GM19438 (cell line): ENCODE measurements around the gene PLCG1.

Experiments used
- ATAC-seq: cut with Tn5 transposase; IDR thresholded peaks from one replicate; pipeline ENCODE4 v1.9.1; 2021; ENCODE audit warnings: low read depth; ENCODE audit not compliant: unreplicated experiment

PLCG1 gene

GRCh38 chr20:41176711-41177552, 39.6 kb downstream of the PLCG1 start:
- ATAC-seq, result no peak

- no peak for ATAC-seq
These were observed 40.3 kb downstream of the PLCG1 start for GRCh38 chr20:41177636-41178035.

- no peak for ATAC-seq
These were observed 41.2 kb downstream of the PLCG1 start for GRCh38 chr20:41178495-41178894.

- no peak for ATAC-seq
These were observed 41.6 kb downstream of the PLCG1 start for GRCh38 chr20:41178904-41179432.

- no peak for ATAC-seq
These were observed 42.6 kb downstream of the PLCG1 start for GRCh38 chr20:41179961-41180360.

- ATAC-seq, result no peak
These were observed 43.4 kb downstream of the PLCG1 start for GRCh38 chr20:41180599-41181333.

GRCh38 chr20:41181567-41181966, 44.2 kb downstream of the PLCG1 start:
- ATAC-seq, result no peak

GRCh38 chr20:41182296-41183212, 45.2 kb downstream of the PLCG1 start:
- ATAC-seq, result no peak

- no peak for ATAC-seq
These were observed 46.0 kb downstream of the PLCG1 start for GRCh38 chr20:41183391-41183790.

- no peak for ATAC-seq
These were observed 46.5 kb downstream of the PLCG1 start for GRCh38 chr20:41183831-41184230.

- no peak for ATAC-seq
These were observed 47.8 kb downstream of the PLCG1 start for GRCh38 chr20:41185013-41185757.

- ATAC-seq, result no peak
These were observed 50.3 kb downstream of the PLCG1 start for GRCh38 chr20:41187668-41188067.

- ATAC-seq, result no peak
These were observed 54.5 kb downstream of the PLCG1 start for GRCh38 chr20:41191562-41192500.

GRCh38 chr20:41192575-41192974, 55.2 kb downstream of the PLCG1 start:
- ATAC-seq, result no peak

- ATAC-seq, result no peak
These were observed 59.4 kb downstream of the PLCG1 start for GRCh38 chr20:41196653-41197225.

GRCh38 chr20:41198443-41198842, 61.1 kb downstream of the PLCG1 start:
- no peak for ATAC-seq

- no peak for ATAC-seq
These were observed 63.3 kb downstream of the PLCG1 start for GRCh38 chr20:41200446-41201202.

GRCh38 chr20:41201760-41202159, 64.4 kb downstream of the PLCG1 start:
- ATAC-seq, result no peak
